H1 (cell line): ENCODE results near the gene MAP9. TPM values are rescaled to one million over a fixed set of nuclear protein-coding genes. Genes with fewer than 3 reads are reported as not detected.

ENCODE experiments used
- CTCF ChIA-PET: fragments of 300-600 bp; sonication (Branson Sonifier 250); formaldehyde crosslinking; loops from one replicate; lab custom pipeline; 2021; ENCODE audit not compliant: partially characterized antibody; lab: Charles Lee
- POLR2A ChIA-PET: fragments of 300-600 bp; sonication (Branson Sonifier 250); formaldehyde crosslinking; loops from one replicate; lab custom pipeline; 2021; ENCODE audit warnings: inconsistent platforms; ENCODE audit not compliant: partially characterized antibody; lab: Charles Lee
- DNase-seq, 2 experiments: peaks; one replicate each; pipeline versions ENCODE4 v3.0.0 to v3.0.0-alpha.2; 2010 to 2022; ENCODE audit warnings: low spot score in 2 of 2, low read depth in 1 of 2, mixed read lengths in 1 of 2
- FAIRE-seq: peaks from 2 replicates; lab custom pipeline; 2011; peaks lifted over from hg19 to GRCh38; lab: Jason Lieb, UNC
- H2AFZ ChIP-seq: 2 replicates; pipeline ENCODE4 v1.8.1; 2012; ENCODE audit warnings: low read length, inconsistent platforms
- H2AK5ac ChIP-seq: 2 replicates; pipeline ENCODE4 v1.6.1; 2013; ENCODE audit warnings: low read depth, low read length
- H2BK120ac ChIP-seq: replicated peaks from 2 replicates; pipeline ENCODE3; 2013; ENCODE audit warnings: low read depth, low read length, inconsistent platforms
- H2BK12ac ChIP-seq: 2 replicates; pipeline ENCODE4 v1.6.1; 2013; ENCODE audit warnings: low read depth, low read length
- H2BK15ac ChIP-seq: 2 replicates; pipeline ENCODE4 v1.6.1; 2013; ENCODE audit warnings: low read length
- H2BK20ac ChIP-seq: 2 replicates; pipeline ENCODE4 v1.6.1; 2013; ENCODE audit warnings: low read length
- H2BK5ac ChIP-seq: 2 replicates; pipeline ENCODE4 v1.6.1; 2013; ENCODE audit warnings: low read depth, low read length
- H3K14ac ChIP-seq: 2 replicates; pipeline ENCODE4 v1.6.1; 2013; ENCODE audit warnings: inconsistent platforms; ENCODE audit not compliant: insufficient read length
- H3K18ac ChIP-seq: 2 replicates; pipeline ENCODE4 v1.6.1; 2013; ENCODE audit warnings: low read length; ENCODE audit errors: extremely low read depth
- H3K23ac ChIP-seq: 2 replicates; pipeline ENCODE4 v1.6.1; 2013; ENCODE audit warnings: inconsistent platforms; ENCODE audit not compliant: insufficient read length
- H3K23me2 ChIP-seq: 2 replicates; pipeline ENCODE4 v1.6.1; 2013; ENCODE audit warnings: low read depth, low read length
- H3K27ac ChIP-seq: 2 replicates; pipeline ENCODE4 v1.6.1; 2011; ENCODE audit warnings: low read depth, low read length, inconsistent platforms
- H3K27me3 ChIP-seq, 4 experiments: replicated peaks in 1 of 4; 1 replicate in 1 of 4; 2 replicates in 3 of 4; pipeline versions ENCODE4 v1.6.1 to v1.8.1; 2011 to 2013; ENCODE audit warnings: low read length in 3 of 4, mild to moderate bottlenecking in 3 of 4, inconsistent platforms in 2 of 4, mixed read lengths in 2 of 4, moderate library complexity in 1 of 4; ENCODE audit not compliant: control insufficient read depth in 3 of 4, insufficient read depth in 3 of 4; ENCODE audit errors: extremely low read depth in 1 of 4
- H3K36me3 ChIP-seq, 4 experiments: 2 replicates each; pipeline versions ENCODE4 v1.6.1 to v1.8.1; 2011 to 2013; ENCODE audit warnings: mild to moderate bottlenecking in 4 of 4, low read length in 3 of 4, moderate library complexity in 2 of 4, control low read depth in 1 of 4, inconsistent platforms in 1 of 4; ENCODE audit not compliant: insufficient read depth in 4 of 4, control insufficient read depth in 2 of 4
- H3K4ac ChIP-seq: replicated peaks from 2 replicates; pipeline ENCODE3; 2013; ENCODE audit warnings: low read length, low read depth, mixed read lengths, inconsistent platforms; ENCODE audit not compliant: insufficient read length
- H3K4me1 ChIP-seq, 4 experiments: replicated peaks in 1 of 4; 1 replicate in 1 of 4; 2 replicates in 3 of 4; pipeline versions ENCODE4 v1.6.1 to v1.8.1; 2011 to 2013; ENCODE audit warnings: low read length in 3 of 4, inconsistent platforms in 2 of 4, mixed read lengths in 1 of 4; ENCODE audit not compliant: insufficient read depth in 4 of 4, control insufficient read depth in 3 of 4
- H3K4me2 ChIP-seq, 2 experiments: 2 replicates each; pipeline versions ENCODE4 v1.6.1 to v1.8.1; 2011 to 2013; ENCODE audit warnings: low read depth in 2 of 2, low read length in 2 of 2, control low read depth in 1 of 2, inconsistent platforms in 1 of 2, mild to moderate bottlenecking in 1 of 2; ENCODE audit not compliant: insufficient read depth in 1 of 2
- H3K4me3 ChIP-seq, 4 experiments: fragments of 200-600, 300-600 bp in 1 of 4; sonication (generic), shearing (Covaris generic), sonication (Bioruptor Twin) in 1 of 4; 2 replicates each; pipeline versions ENCODE4 v1.5.1 to v1.8.1; 2011 to 2016; ENCODE audit warnings: low read length in 4 of 4, low read depth in 3 of 4, control low read depth in 2 of 4, inconsistent platforms in 2 of 4, mild to moderate bottlenecking in 2 of 4, mixed read lengths in 1 of 4, moderate library complexity in 1 of 4; ENCODE audit not compliant: insufficient read depth in 2 of 4; ENCODE audit errors: extremely low read depth in 1 of 4
- H3K56ac ChIP-seq: replicated peaks from 2 replicates; pipeline ENCODE3; 2013; ENCODE audit warnings: low read depth, mild to moderate bottlenecking, mixed read lengths, low read length, inconsistent platforms; ENCODE audit not compliant: insufficient read length
- H3K79me1 ChIP-seq: 2 replicates; pipeline ENCODE4 v1.6.1; 2013; ENCODE audit warnings: low read depth, low read length, control low read depth
- H3K79me2 ChIP-seq, 2 experiments: 2 replicates each; pipeline versions ENCODE4 v1.6.1 to v1.8.1; 2012 to 2013; ENCODE audit warnings: low read length in 2 of 2, mild to moderate bottlenecking in 2 of 2, inconsistent platforms in 1 of 2; ENCODE audit not compliant: insufficient read depth in 2 of 2, control insufficient read depth in 1 of 2
- H3K9ac ChIP-seq, 4 experiments: replicated peaks in 1 of 4; 1 replicate in 1 of 4; 2 replicates in 3 of 4; pipeline versions ENCODE4 v1.6.1 to v1.8.1; 2011 to 2013; ENCODE audit warnings: low read depth in 3 of 4, low read length in 3 of 4, control low read depth in 2 of 4, mild to moderate bottlenecking in 2 of 4, moderate library complexity in 2 of 4, inconsistent platforms in 1 of 4; ENCODE audit errors: extremely low read depth in 1 of 4
- H3K9me3 ChIP-seq, 2 experiments: 2 replicates each; pipeline versions ENCODE4 v1.6.1 to v1.8.1; 2012 to 2013; ENCODE audit warnings: mild to moderate bottlenecking in 2 of 2, moderate library complexity in 2 of 2, control low read depth in 1 of 2, inconsistent platforms in 1 of 2, low read depth in 1 of 2, low read length in 1 of 2, mixed read lengths in 1 of 2; ENCODE audit not compliant: insufficient read depth in 2 of 2
- H4K20me1 ChIP-seq, 2 experiments: replicated peaks in 1 of 2; 2 replicates each; pipeline versions ENCODE3 to v1.8.1; 2011 to 2013; ENCODE audit warnings: inconsistent platforms in 2 of 2, low read length in 2 of 2, mild to moderate bottlenecking in 1 of 2; ENCODE audit not compliant: insufficient read depth in 2 of 2, control insufficient read depth in 1 of 2
- H4K5ac ChIP-seq: 2 replicates; pipeline ENCODE4 v1.6.1; 2013; ENCODE audit warnings: low read length, low read depth, mixed read lengths, inconsistent platforms; ENCODE audit not compliant: insufficient read length
- H4K8ac ChIP-seq: 2 replicates; pipeline ENCODE4 v1.8.0; 2013; ENCODE audit warnings: mild to moderate bottlenecking, moderate library complexity, low read length, inconsistent platforms; ENCODE audit not compliant: insufficient read depth; ENCODE audit errors: extremely low read depth
- H4K91ac ChIP-seq: replicated peaks from 2 replicates; pipeline ENCODE3; 2013; ENCODE audit warnings: low read length, mixed read lengths, inconsistent platforms; ENCODE audit not compliant: insufficient read length
- ASH2L ChIP-seq: fragments of 200-600, 300-600 bp; sonication (generic); IDR thresholded peaks from one replicate; pipeline ENCODE4 v1.7.1; 2017; ENCODE audit warnings: low read length
- ATF2 ChIP-seq: IDR thresholded peaks from 2 replicates; pipeline ENCODE4 v1.6.1; 2012; ENCODE audit warnings: low read length, inconsistent platforms
- CBX5 ChIP-seq: fragments of 300-800, 300-1000 bp; sonication (generic); IDR thresholded peaks from 2 replicates; pipeline ENCODE4 v1.7.1; 2016; ENCODE audit warnings: antibody characterized with exemption, low read length, low read depth
- CHD1 ChIP-seq: IDR thresholded peaks from 2 replicates; pipeline ENCODE4 v1.6.1; 2012; ENCODE audit warnings: low read depth, low read length, improper control_type of control experiment
- CREB1 ChIP-seq: IDR thresholded peaks from 2 replicates; pipeline ENCODE4 v1.6.1; 2012; ENCODE audit warnings: inconsistent platforms
- E2F6 ChIP-seq: IDR thresholded peaks from 2 replicates; pipeline ENCODE4 v1.6.1; 2012; ENCODE audit warnings: inconsistent platforms
- EGR1 ChIP-seq: IDR thresholded peaks from 2 replicates; pipeline ENCODE4 v1.6.1; 2011; ENCODE audit warnings: low read depth, low read length, borderline replicate concordance
- EZH2 ChIP-seq: fragments of 200-600 bp; sonication (generic); IDR thresholded peaks from 2 replicates; pipeline ENCODE4 v1.7.1; 2012; ENCODE audit warnings: low read depth, mild to moderate bottlenecking, moderate library complexity, low read length, inconsistent platforms; ENCODE audit not compliant: severe bottlenecking
- GTF2F1 ChIP-seq: IDR thresholded peaks from 2 replicates; pipeline ENCODE4 v1.6.1; 2012; ENCODE audit warnings: low read depth, low read length, improper control_type of control experiment, borderline replicate concordance
- HDAC6 ChIP-seq: IDR thresholded peaks from one replicate; pipeline ENCODE4 v1.7.1; 2012; ENCODE audit warnings: low read depth, mild to moderate bottlenecking, inconsistent platforms, low read length, moderate library complexity
- SAP30 ChIP-seq: fragments of 300-600 bp; sonication (generic); IDR thresholded peaks from 2 replicates; pipeline ENCODE4 v1.7.1; 2012; ENCODE audit warnings: low read length, moderate library complexity, mild to moderate bottlenecking, inconsistent platforms; ENCODE audit not compliant: insufficient read depth, insufficient replicate concordance
- SIN3A ChIP-seq, 2 experiments: IDR thresholded peaks in 1 of 2; conservative IDR thresholded peaks in 1 of 2; 2 replicates each; pipeline ENCODE4 v1.6.1; 2011 to 2012; ENCODE audit warnings: low read length in 2 of 2, improper control_type of control experiment in 1 of 2, low read depth in 1 of 2, mild to moderate bottlenecking in 1 of 2
- SP1 ChIP-seq: IDR thresholded peaks from 2 replicates; pipeline ENCODE4 v1.6.1; 2011; ENCODE audit warnings: low read depth, low read length
- WGBS, 2 experiments: shearing (Covaris generic) in 1 of 2; methylation state at CpG; one replicate each; pipeline versions ENCODE4 v1.1.6 to v1.1.7; 2013 to 2015; ENCODE audit warnings: low lambda C conversion rate in 2 of 2, mixed read lengths in 2 of 2, inconsistent platforms in 1 of 2, low coverage in 1 of 2, missing lambda C conversion rate in 1 of 2; ENCODE audit not compliant: insufficient replicate concordance in 2 of 2, insufficient coverage in 1 of 2, insufficient read length in 1 of 2; ENCODE audit errors: extremely low coverage in 1 of 2, missing lambda C conversion rate in 1 of 2; 5-methylcytosine and 5-hydroxymethylcytosine counted together
- polyA plus RNA-seq, 7 experiments: library from polyadenylated mRNA; depleted of rRNA in 3 of 7; stranded (reverse) in 5 of 7; unstranded in 2 of 7; fragments of >200 nt in 5 of 7; fragments of 200-250 nt in 2 of 7; gene quantifications; 1 replicate in 5 of 7; 2 replicates in 1 of 7; 4 replicates in 1 of 7; pipeline versions ENCODE4 v1.2.1 to v1.2.3, GENCODE V29; 2011 to 2013; ENCODE audit warnings: missing spikeins in 2 of 7, mixed read lengths in 2 of 7
- total RNA-seq: library from RNA; stranded (reverse); fragmentation: NEBNext Ultra II Directional; extraction: Animal tissue kit (Norgen Biotek cat#: 25700); gene quantifications from 2 replicates; pipeline ENCODE4 v1.2.1, GENCODE V29; 2021

The MAP9 gene
- total and polyA plus RNA-seq, 2 of the 8 experiments (the other 6 are each of a cell fraction or from before 2014, with no cell fraction given) = 2.1 to 18.9 TPM

GRCh38 chr4:155305619-155306018, 71.1 kb downstream of the MAP9 start:
- H2BK5ac ChIP-seq = no peak overlapping the region
- no peaks in the 10 kb centered on the region for H3K36me3 ChIP-seq
- no peak overlapping the region; the same call in 1 of the 2 replicates for H4K8ac ChIP-seq
- no peaks in the 10 kb centered on the region for H4K20me1 ChIP-seq
- H3K79me1 ChIP-seq = no peaks in the 10 kb centered on the region
- ChIA-PET CTCF (no interaction called here), POLR2A (no interaction called here)
- H2AK5ac ChIP-seq = no peak overlapping the region
- H2AFZ ChIP-seq = no peak overlapping the region
- H3K14ac ChIP-seq = no peak overlapping the region
- no peak overlapping the region for H3K56ac ChIP-seq
- no peak overlapping the region for H3K4me2 ChIP-seq
- H4K5ac ChIP-seq = no peak overlapping the region
- H3K23me2 ChIP-seq = no peaks in the 10 kb centered on the region
- H3K27me3 ChIP-seq = no peaks in the 10 kb centered on the region
- 89% methylated on average over 7 of the region's 7 CpGs; no CpG with 5 or more reads in 1 of the 2 experiments for whole genome bisulfite sequencing, 2 experiments
- H3K4me3 ChIP-seq = no peak overlapping the region
- no peak overlapping the region for H3K27ac ChIP-seq
- no peaks in the 10 kb centered on the region for H3K79me2 ChIP-seq
- H2BK120ac ChIP-seq = no peak overlapping the region
- no peak for FAIRE-seq
- no peak for DNase-seq
- no peak overlapping the region for H4K91ac ChIP-seq
- H2BK12ac ChIP-seq = no peak overlapping the region
- no peak overlapping the region for H2BK15ac ChIP-seq
- no peak overlapping the region for H2BK20ac ChIP-seq
- H3K4ac ChIP-seq = no peak overlapping the region
- H3K23ac ChIP-seq = no peak overlapping the region
- H3K4me1 ChIP-seq = no peaks in the 10 kb centered on the region
- no peak overlapping the region for H3K18ac ChIP-seq
- H3K9ac ChIP-seq = no peak overlapping the region
- no peaks in the 10 kb centered on the region for H3K9me3 ChIP-seq
- TF ChIP-seq EZH2 (no peak), EGR1 (no peak), SAP30 (no peak), CREB1 (no peak), CHD1 (no peak), ATF2 (no peak), ASH2L (no peak), HDAC6 (no peak), E2F6 (no peak), SIN3A (conservative IDR thresholded peaks at IDR 0.05 in 1 of 2, IDR thresholded peaks at IDR 0.05 in 1 of 2; ENCODE audit: low read depth in 1 of 2, low read length in 2 of 2) (no peak), CBX5 (no peak), SP1 (no peak), GTF2F1 (no peak)
